ENCODE measurements around the gene WDR76. TPM values are rescaled to one million over a fixed set of nuclear protein-coding genes. Genes with fewer than 3 reads are reported as not detected.

The WDR76 gene
- total RNA-seq, 2 experiments from 2014 or later, result 69.9 to 79.3 TPM

GRCh38 chr15:43911235-43911781 is 84.5 kb downstream of the WDR76 start:
- TF ChIP-seq CTCF (IDR thresholded peaks at IDR 0.05), result no peak
- no peaks in the 10 kb centered on the region for H3K36me3 Mint-ChIP-seq (ENCODE audit: low read depth)
- H3K4me3 Mint-ChIP-seq, result no peak overlapping the region
- intact Hi-C loops (cut with micrococcal nuclease), result no loop called here
- no peaks in the 10 kb centered on the region for H3K9me3 Mint-ChIP-seq
- H3K4me1 Mint-ChIP-seq (ENCODE audit: low read depth), result peaks cover 6% of the 10 kb centered on the region
- H3K27ac Mint-ChIP-seq, result no peak overlapping the region
- ChIA-PET POLR2A (no interaction called here), CTCF (interaction anchor here (1.3 to 1.7 kb wide), 2 partner anchors 8 to 155 kb away, joined by 3 to 4 read pairs; no protein-coding TSS in a partner anchor)
- ATAC-seq, result no peak
- no peak for DNase-seq
- H3K27me3 Mint-ChIP-seq, result no peaks in the 10 kb centered on the region

GRCh38 chr15:43912208-43912607 is 85.4 kb downstream of the WDR76 start:
- H3K4me1 Mint-ChIP-seq (ENCODE audit: low read depth), result peaks cover 6% of the 10 kb centered on the region
- H3K4me3 Mint-ChIP-seq, result no peak overlapping the region
- CTCF ChIA-PET, result interaction anchor here (1.3 to 1.7 kb wide), 2 partner anchors 9 to 154 kb away, joined by 3 to 4 read pairs; no protein-coding TSS in a partner anchor
- POLR2A ChIA-PET, result no interaction called here
- intact Hi-C loops (cut with micrococcal nuclease), result no loop called here
- H3K36me3 Mint-ChIP-seq (ENCODE audit: low read depth), result no peaks in the 10 kb centered on the region
- no peaks in the 10 kb centered on the region for H3K9me3 Mint-ChIP-seq
- H3K27me3 Mint-ChIP-seq, result no peaks in the 10 kb centered on the region
- no peak for TF ChIP-seq CTCF (IDR thresholded peaks at IDR 0.05)
- no peak overlapping the region for H3K27ac Mint-ChIP-seq
- DNase-seq (no peak), ATAC-seq (no peak)

- POLR2A ChIA-PET, result interaction anchor here (1.7 kb wide), 1 partner anchor 17 kb away, joined by 4 read pairs; no protein-coding TSS in a partner anchor
- H3K36me3 Mint-ChIP-seq (ENCODE audit: low read depth), result no peaks in the 10 kb centered on the region
- no peaks in the 10 kb centered on the region for H3K9me3 Mint-ChIP-seq
- H3K27me3 Mint-ChIP-seq, result peaks cover 3% of the 10 kb centered on the region
- intact Hi-C loops (cut with micrococcal nuclease), result no loop called here
- H3K27ac Mint-ChIP-seq, result no peak overlapping the region
- no peak overlapping the region for H3K4me3 Mint-ChIP-seq
- ATAC-seq (peak; percentile 55), DNase-seq (peak; percentile 21)
- TF ChIP-seq CTCF (IDR thresholded peaks at IDR 0.05), result no peak
- CTCF ChIA-PET, result interaction anchor here (1.1 to 2.7 kb wide), 2 partner anchors 10 to 27 kb away, joined by 3 to 15 read pairs; no protein-coding TSS in a partner anchor
- peaks cover 6% of the 10 kb centered on the region for H3K4me1 Mint-ChIP-seq (ENCODE audit: low read depth)
Measured at GRCh38 chr15:43913026-43913780, 86.4 kb downstream of the WDR76 start.

- peaks cover 6% of the 10 kb centered on the region for H3K4me1 Mint-ChIP-seq (ENCODE audit: low read depth)
- ChIA-PET CTCF (interaction anchor here (1.1 to 2.7 kb wide), 2 partner anchors 10 to 27 kb away, joined by 3 to 15 read pairs; no protein-coding TSS in a partner anchor), POLR2A (interaction anchor here (1.7 kb wide), 1 partner anchor 18 kb away, joined by 4 read pairs; no protein-coding TSS in a partner anchor)
- no peak for DNase-seq
- no peak for TF ChIP-seq CTCF (IDR thresholded peaks at IDR 0.05)
- no peak overlapping the region for H3K4me3 Mint-ChIP-seq
- no peak for ATAC-seq
- no peaks in the 10 kb centered on the region for H3K36me3 Mint-ChIP-seq (ENCODE audit: low read depth)
- no peak overlapping the region for H3K27ac Mint-ChIP-seq
- no peaks in the 10 kb centered on the region for H3K9me3 Mint-ChIP-seq
- H3K27me3 Mint-ChIP-seq, result peaks cover 3% of the 10 kb centered on the region
- intact Hi-C loops (cut with micrococcal nuclease), result no loop called here
Measured at GRCh38 chr15:43913941-43914340, 87.1 kb downstream of the WDR76 start.

Measured in activated CD8-positive, alpha-beta T cell treated with anti-CD3 and anti-CD28 coated beads for 36 hours (primary cell).